Suprapubic skin (tissue), 4 donors: ENCODE measurements around the gene AKT1. TPM values are rescaled to one million over a fixed set of nuclear protein-coding genes. Genes with fewer than 3 reads are reported as not detected.

ENCODE experiments used
- DNase-seq, 2 donors: peaks; one replicate each; pipeline ENCODE4 v3.0.0-alpha.2; 2019; ENCODE audit warnings: low spot score in 2 of 2
- H3K27ac ChIP-seq: fragments of 200-600 bp; sonication (generic); one replicate; pipeline ENCODE4 v1.5.1; 2019
- H3K27me3 ChIP-seq: fragments of 200-600 bp; sonication (generic); one replicate; pipeline ENCODE4 v1.5.1; 2019
- H3K36me3 ChIP-seq: fragments of 200-600 bp; sonication (generic); one replicate; pipeline ENCODE4 v1.5.1; 2019
- H3K4me1 ChIP-seq: fragments of 200-600 bp; sonication (generic); one replicate; pipeline ENCODE4 v1.5.1; 2019
- H3K4me3 ChIP-seq: fragments of 200-600 bp; sonication (generic); one replicate; pipeline ENCODE4 v1.5.1; 2019; ENCODE audit warnings: mild to moderate bottlenecking
- H3K9me3 ChIP-seq: fragments of 200-600 bp; sonication (generic); one replicate; pipeline ENCODE4 v1.5.1; 2019
- EP300 ChIP-seq: sonication (generic); formaldehyde crosslinking; IDR thresholded peaks from one replicate; pipeline ENCODE4 v1.6.1; 2017; ENCODE audit warnings: antibody characterized with exemption
- POLR2A ChIP-seq, 2 donors: fragments of 450-650 bp; IDR thresholded peaks; one replicate each; pipeline ENCODE4 v1.6.1; 2017; ENCODE audit warnings: antibody characterized with exemption in 2 of 2, mild to moderate bottlenecking in 2 of 2, moderate library complexity in 2 of 2
- POLR2AphosphoS5 ChIP-seq, 3 donors: sonication (generic); formaldehyde crosslinking; IDR thresholded peaks; one replicate each; pipeline ENCODE4 v1.6.1; 2017; ENCODE audit warnings: antibody characterized with exemption in 3 of 3
- WGBS: methylation state at CpG from one replicate; pipeline ENCODE4 v1.1.5; 2018; 5-methylcytosine and 5-hydroxymethylcytosine counted together
- total RNA-seq, 4 donors: library from RNA; depleted of rRNA; stranded (reverse); fragments of >200 nt; gene quantifications; one replicate each; pipeline ENCODE4 v1.1.0, GENCODE V29; 2016
- TF ChIP-seq, protein P1 (sequence below), 2 donors: fragments of 200-600 bp in 1 of 2; fragments of 450-650 bp in 1 of 2; sonication (generic) in 1 of 2; IDR thresholded peaks; one replicate each; pipeline ENCODE4 v1.5.1; 2016 to 2019; ENCODE audit warnings: antibody characterized with exemption in 2 of 2, mild to moderate bottlenecking in 1 of 2, moderate library complexity in 1 of 2

Gene AKT1
- total RNA-seq, 4 donors from 2014 or later, result 63.1 to 77.6 (median 70.4) TPM

- peaks cover 56% of the 10 kb centered on the region for H3K4me1 ChIP-seq
- WGBS, result 97% methylated on average over 7 of the region's 36 CpGs
- no peak overlapping the region for H3K27ac ChIP-seq
- H3K27me3 ChIP-seq, result no peaks in the 10 kb centered on the region
- no peak for TF ChIP-seq EP300
- TF ChIP-seq, protein P1, sequence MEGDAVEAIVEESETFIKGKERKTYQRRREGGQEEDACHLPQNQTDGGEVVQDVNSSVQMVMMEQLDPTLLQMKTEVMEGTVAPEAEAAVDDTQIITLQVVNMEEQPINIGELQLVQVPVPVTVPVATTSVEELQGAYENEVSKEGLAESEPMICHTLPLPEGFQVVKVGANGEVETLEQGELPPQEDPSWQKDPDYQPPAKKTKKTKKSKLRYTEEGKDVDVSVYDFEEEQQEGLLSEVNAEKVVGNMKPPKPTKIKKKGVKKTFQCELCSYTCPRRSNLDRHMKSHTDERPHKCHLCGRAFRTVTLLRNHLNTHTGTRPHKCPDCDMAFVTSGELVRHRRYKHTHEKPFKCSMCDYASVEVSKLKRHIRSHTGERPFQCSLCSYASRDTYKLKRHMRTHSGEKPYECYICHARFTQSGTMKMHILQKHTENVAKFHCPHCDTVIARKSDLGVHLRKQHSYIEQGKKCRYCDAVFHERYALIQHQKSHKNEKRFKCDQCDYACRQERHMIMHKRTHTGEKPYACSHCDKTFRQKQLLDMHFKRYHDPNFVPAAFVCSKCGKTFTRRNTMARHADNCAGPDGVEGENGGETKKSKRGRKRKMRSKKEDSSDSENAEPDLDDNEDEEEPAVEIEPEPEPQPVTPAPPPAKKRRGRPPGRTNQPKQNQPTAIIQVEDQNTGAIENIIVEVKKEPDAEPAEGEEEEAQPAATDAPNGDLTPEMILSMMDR (IDR thresholded peaks at IDR 0.05), result no peak
- TF ChIP-seq POLR2A (IDR thresholded peaks at IDR 0.05), result no peak
- TF ChIP-seq POLR2AphosphoS5 (IDR thresholded peaks at IDR 0.05), result no peak
- H3K9me3 ChIP-seq, result no peaks in the 10 kb centered on the region
- H3K36me3 ChIP-seq, result peaks cover 24% of the 10 kb centered on the region
- no peak overlapping the region for H3K4me3 ChIP-seq
- no peak for DNase-seq
Observed at GRCh38 chr14:104784846-104785707, 10.5 kb downstream of the AKT1 start.

DNA sequence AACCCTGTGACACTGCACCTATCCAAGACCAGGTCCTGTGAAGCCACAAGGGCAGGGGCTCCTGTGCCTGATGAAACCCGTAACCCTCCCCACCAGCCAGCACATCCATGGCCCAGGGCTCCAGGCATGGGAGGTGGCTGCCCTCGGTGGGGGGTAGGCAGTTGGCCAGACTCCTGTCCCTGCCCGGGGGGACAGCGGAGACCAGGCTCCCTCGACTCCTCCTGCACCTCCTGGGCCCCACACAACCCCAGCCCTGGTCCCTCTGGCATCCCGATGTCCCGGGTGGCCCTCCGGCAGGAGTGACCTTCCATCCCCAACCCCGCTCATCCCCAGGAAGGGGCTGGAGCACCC, 11.4 kb downstream of the AKT1 start:
- Histone ChIP-seq H3K27ac (no peak overlapping the region), H3K4me1 (peaks cover 51% of the 10 kb centered on the region), H3K36me3 (peaks cover 23% of the 10 kb centered on the region), H3K27me3 (no peaks in the 10 kb centered on the region), H3K9me3 (no peaks in the 10 kb centered on the region), H3K4me3 (no peak overlapping the region)
- WGBS, result 80% methylated on average over 5 of the region's 9 CpGs
- no peak for DNase-seq
- no peak for TF ChIP-seq POLR2A (IDR thresholded peaks at IDR 0.05)
- TF ChIP-seq EP300, result no peak

DNA sequence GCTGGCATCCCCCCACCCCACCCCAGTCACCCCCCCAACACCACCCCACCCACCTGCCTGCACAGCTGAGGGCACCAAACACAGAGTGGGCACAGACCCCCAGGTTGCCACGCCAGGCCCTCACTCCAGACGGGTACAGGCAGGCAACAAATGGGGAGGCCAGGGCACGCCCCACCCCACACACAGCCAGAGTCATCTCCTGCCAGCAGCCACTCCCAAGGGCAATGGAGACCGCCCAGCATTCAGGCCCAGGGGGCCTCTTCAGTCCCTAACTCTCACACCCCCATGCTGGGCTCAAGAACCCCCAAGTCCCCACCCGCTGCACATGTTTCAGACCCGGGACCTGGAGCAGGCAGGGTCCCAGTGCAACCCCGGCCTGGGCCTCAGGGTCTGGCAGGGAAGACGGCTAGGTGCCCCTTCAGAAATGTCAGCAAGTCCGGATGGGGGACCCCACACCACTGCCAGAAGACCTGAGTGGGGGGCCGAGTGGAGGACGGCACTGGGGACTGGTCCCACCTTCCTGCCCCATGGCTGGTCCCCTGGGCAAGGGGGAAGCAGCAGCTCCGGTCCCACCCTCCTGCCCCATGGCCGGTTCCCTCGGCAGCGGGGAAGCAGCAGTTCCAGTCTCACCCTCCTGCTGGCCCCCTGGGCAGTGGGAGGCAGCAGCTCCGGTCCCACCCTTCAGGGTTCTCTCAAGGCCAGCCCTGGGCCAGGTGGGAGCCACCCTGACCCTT, 11.9 kb downstream of the AKT1 start:
- Histone ChIP-seq H3K27me3 (no peaks in the 10 kb centered on the region), H3K36me3 (peaks cover 22% of the 10 kb centered on the region), H3K9me3 (no peaks in the 10 kb centered on the region), H3K4me1 (peaks cover 45% of the 10 kb centered on the region), H3K4me3 (no peak overlapping the region), H3K27ac (no peak overlapping the region)
- DNase-seq, result no peak
- 70% methylated on average over 6 of the region's 16 CpGs for WGBS
- TF ChIP-seq POLR2AphosphoS5 (IDR thresholded peaks at IDR 0.05), result no peak
- TF ChIP-seq, protein P1 (IDR thresholded peaks at IDR 0.05), result no peak
- no peak for TF ChIP-seq EP300
- TF ChIP-seq POLR2A (IDR thresholded peaks at IDR 0.05), result no peak

DNA sequence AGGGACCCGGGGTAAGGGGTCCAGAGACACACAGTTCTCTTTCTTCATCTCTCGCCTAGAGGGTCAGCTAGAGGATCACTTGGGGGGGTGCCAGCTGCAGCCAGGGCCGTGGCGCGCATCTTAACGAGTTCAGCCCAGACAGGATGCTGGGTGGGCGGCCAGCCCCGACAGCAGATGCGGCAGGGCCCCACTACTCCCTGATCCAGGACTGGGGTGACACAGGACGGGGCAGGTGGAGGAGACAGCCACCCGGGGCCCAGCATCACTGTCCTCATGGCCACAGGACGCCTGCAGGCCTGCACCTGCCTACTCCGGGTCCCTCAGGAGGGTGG, 12.8 kb downstream of the AKT1 start:
- Histone ChIP-seq H3K4me3 (no peak overlapping the region), H3K27me3 (no peaks in the 10 kb centered on the region), H3K27ac (no peak overlapping the region), H3K4me1 (peaks cover 38% of the 10 kb centered on the region), H3K9me3 (no peaks in the 10 kb centered on the region), H3K36me3 (peaks cover 20% of the 10 kb centered on the region)
- TF ChIP-seq POLR2A (IDR thresholded peaks at IDR 0.05), result no peak
- TF ChIP-seq POLR2AphosphoS5 (IDR thresholded peaks at IDR 0.05), result no peak
- no peak for TF ChIP-seq EP300
- TF ChIP-seq, protein P1 (IDR thresholded peaks at IDR 0.05), result no peak
- DNase-seq, result no peak
- 87% methylated on average over 2 of the region's 13 CpGs for WGBS

DNA sequence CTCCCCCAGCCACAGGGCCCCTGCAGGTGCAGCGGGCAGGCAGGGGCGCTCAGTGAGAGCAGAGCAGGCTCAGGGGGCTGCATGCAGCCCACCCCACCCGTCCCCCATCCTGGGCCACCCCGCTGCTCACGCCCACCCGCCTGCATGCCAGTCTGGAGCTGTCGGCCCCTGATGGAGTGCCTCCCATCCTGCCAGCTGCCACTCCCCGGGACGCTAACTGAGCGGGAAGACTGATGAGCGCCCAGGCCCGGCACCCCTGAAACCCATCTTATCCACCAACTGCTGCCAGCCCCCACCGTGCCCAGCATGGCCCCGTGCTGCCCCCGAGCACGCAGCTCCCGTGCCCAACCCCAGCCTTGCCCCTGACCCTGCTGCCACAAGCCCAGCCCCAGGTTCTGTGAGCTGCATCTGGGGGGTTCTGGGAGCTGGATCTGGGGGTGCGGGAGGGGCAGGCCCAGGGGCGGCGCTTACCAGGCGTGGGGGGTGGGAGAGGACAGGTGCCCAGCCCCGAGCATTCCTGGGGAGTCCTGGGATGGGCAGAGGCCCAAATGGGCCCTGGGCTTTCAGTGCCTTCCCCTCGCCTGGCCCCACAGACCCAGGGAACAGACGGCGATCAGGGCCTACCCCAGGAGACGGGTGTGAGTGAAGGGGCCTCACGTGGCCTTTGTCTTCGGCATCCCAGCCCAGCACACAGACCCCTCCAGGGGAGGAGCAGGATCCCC, 13.3 kb downstream of the AKT1 start:
- WGBS, result 89% methylated on average over 14 of the region's 28 CpGs
- Histone ChIP-seq H3K4me1 (peaks cover 35% of the 10 kb centered on the region), H3K9me3 (no peaks in the 10 kb centered on the region), H3K4me3 (no peak overlapping the region), H3K27ac (no peak overlapping the region), H3K27me3 (no peaks in the 10 kb centered on the region), H3K36me3 (peaks cover 24% of the 10 kb centered on the region)
- TF ChIP-seq EP300 (no peak), POLR2A (IDR thresholded peaks at IDR 0.05) (no peak), POLR2AphosphoS5 (IDR thresholded peaks at IDR 0.05) (no peak)
- TF ChIP-seq, protein P1 (IDR thresholded peaks at IDR 0.05), result no peak
- no peak for DNase-seq
